HG03521 (cell line): ENCODE data around the gene CAPZA2.
A peak's percentile ranks its signal among the peaks of the same experiment; 100 is the strongest.
"Not testable (repeated sequence)": the region's sequence is repeated elsewhere in the genome, so short reads cannot be mapped to it uniquely, and the experiment has no call there.

ENCODE experiments used
- ATAC-seq: cut with Tn5 transposase; IDR thresholded peaks from one replicate; pipeline ENCODE4 v1.9.1; 2021; ENCODE audit warnings: mild to moderate bottlenecking, moderate library complexity; ENCODE audit not compliant: unreplicated experiment

Gene CAPZA2

DNA sequence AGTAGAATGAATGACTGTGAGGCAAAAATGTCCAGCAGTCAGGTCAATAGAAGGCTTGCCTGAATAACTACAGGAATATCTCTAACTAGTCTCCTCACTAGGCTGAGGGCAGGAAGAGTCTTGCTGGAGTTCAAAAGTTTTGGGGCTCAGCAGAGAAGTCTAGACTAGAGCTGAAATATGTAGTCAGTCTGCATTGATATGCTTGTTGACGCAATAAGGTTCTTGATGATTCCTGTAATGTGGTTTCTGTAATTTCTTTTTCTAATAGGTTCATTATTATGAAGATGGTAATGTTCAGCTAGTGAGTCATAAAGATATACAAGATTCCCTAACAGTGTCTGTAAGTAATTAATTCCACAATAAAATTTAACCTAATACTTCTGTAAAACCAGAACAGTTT is 49.4 kb downstream of the CAPZA2 start:
- no peak for ATAC-seq

DNA sequence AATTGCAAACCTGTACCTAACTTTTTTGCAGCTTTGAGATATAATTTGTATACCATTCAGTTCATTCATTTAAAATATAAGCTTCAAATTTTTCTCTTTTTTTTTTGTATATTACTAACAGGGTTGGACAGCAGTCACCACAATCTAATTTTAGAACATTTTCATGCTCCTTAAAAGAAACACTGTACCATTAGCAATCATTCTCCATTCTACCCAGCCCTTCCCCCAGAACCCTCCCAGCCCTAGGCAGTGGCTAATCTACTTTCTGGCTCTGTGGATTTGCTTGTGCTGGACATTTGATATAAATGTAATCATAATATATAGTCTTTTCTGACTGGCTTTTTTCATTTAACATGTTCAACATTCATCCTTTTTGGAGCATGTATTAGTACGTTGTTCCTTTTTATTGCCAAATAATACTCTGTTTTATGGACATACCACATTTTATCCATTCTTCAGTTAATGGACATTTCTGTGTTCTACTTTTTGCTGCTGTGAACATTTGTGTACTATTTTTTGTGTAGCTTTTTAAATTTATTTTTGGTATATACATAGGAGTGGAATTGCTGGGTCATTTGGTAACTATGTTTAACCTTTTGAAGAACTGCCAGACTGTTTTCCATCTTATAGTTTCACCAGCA is 50.0 kb downstream of the CAPZA2 start:
- ATAC-seq: no peak

DNA sequence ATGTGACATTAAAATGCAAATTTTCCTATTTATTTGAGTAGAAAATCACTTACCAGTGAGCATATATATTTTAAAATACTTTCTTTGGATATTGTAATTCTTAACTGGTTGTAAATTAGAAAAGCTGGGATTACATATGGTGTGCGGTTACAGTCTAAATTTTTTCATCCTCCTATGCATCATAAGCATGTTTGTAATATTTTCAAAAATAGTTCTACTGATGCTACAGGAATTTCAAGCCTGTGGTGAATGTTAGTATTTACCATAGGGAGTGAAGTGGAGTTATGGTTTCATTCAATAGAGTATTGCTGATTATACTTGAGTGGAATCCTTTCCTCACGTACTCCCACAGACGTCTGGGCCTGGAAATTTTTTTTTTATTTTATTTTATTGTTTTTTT is 56.3 kb downstream of the CAPZA2 start:
- ATAC-seq: no peak

DNA sequence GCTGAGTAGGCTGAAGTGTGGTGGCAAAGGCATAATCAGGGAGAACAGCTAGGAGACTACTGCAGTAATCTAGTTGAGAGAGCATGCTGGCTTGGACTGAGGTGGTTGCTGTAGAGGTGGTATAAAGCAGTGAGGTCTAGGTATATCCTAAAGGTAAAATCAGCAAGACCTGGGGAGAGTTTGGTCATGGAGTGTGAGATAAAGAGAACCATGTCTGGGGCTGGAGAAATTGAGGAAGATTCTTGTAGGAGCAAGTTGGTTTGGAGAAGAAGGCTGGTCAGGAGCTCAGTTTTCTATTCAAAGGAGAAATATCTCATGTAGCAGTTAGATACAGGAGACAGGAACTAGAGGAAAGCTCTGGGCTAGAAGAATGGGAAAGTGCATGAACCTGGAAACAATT is 58.0 kb downstream of the CAPZA2 start:
- no peak for ATAC-seq

DNA sequence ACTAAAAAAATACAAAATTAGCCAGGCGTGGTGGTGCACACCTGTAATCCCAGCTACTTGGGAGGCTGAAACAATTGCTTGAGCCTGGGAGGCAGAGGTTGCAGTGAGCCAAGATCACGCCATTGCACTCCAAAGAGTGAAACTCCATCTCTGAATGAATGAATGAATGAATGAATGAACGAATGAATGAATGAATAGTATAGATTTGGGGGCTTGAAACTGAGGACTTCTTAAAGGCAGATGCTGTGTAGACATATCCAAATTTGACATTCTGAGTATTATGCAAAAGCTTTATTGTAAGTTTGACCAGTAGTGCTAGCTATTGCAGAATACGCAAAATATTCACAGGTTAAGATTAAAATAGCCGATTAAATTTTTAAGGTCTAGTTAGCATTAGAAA is 60.2 kb downstream of the CAPZA2 start:
- no peak for ATAC-seq

DNA sequence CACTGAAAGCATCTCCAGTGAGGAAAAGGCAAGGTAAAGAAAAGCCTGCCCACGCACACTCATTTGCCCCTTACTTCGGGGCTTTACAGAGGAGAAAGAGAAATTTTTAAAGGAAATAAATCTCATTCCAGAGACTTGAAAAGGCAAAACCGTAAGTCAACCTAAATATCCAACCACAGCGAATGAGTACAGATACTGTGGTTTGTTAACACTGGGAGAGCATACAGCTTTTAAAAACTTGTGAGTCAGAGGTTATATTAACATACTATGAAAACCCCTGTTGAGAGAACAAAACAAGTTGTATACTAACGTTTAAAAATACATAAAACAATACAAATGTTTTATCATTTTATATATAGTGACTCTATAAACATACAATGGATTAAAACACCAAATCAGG is 62.4 kb downstream of the CAPZA2 start:
- no peak for ATAC-seq

DNA sequence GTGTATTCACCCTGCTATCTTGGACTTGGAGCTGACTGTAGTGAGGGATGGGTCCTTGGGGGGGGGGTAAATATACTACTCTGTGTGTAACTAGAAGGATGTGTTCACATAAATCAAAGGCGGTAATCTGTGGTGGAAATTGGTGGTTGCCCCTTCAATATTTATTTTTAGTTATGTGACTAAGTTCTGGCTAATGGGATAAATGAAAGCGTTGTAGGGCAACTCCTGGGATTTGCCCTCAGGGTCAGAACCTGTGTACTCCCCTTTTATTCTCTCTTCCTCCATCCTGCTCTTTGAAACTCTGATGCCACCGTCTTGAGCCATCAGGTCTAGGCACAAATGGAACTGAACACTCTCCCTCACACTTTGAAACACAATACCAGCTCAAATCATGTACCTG is 66.6 kb downstream of the CAPZA2 start:
- ATAC-seq: no peak

DNA sequence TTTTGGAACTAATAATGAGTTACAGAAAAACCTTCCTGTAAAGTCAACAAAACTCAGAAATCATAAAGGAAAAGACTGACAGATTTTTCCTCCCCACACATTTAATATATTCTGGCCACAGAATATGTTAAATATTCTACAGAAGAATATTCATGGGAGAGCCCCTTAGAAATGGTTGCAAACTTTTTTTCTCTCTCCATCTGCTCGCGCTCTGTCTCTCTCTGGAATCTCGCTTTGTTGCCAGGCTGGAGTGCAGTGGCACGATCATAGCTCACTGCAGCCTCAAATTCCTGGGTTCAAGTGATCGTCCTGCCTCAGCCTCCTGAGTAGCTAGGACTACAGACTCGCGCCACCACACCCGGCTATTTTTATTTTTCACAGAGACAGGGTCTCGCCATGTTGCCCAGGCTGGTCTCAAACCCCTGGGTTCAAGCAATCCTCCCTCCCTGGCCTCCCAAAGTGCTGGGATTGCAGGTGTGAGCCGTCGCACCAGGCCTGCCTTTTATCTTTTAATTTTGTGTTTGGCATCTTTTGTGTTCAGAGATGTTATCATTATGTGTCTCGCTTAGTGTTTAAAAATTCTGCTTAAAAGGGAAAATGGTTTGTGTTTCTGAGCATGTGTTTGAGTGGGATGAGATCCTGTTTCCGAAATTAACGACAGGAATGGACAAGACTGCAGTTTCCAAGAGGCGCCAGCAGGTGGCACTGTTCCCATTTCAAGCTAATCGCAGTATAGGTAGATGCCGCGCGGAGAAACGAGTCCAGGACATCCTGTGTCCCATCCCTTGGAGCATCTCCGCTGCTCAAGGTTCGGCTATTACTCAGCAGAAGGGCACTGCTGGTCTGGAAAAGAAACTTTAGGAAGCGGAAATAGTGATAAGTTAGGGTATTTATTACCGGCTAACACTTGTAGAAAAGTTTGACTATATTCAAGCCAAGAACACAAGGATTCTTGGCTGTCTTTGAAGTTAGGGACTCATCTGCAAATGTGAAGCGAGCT is 67.8 kb downstream of the CAPZA2 start:
- ATAC-seq: peak; percentile 75

DNA sequence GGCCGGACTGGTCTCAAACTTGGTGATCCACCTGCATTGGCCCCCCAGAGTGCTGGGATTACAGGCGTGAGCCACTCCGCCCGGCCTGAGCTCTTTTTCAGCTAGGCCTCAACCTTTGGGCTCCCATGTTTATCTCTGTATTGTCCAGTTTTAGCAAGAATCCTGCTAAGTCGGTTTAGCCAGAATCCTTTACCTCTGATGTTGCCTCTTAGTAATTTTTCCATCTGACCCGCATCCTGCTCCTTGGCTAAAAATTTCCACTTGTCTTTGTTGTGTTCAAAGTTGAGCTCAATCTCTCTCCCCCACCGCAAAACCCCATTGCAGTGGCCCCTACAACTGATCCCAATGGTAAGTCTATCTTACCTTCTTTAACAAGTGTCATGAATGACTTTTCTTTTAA is 70.2 kb downstream of the CAPZA2 start:
- no peak for ATAC-seq

DNA sequence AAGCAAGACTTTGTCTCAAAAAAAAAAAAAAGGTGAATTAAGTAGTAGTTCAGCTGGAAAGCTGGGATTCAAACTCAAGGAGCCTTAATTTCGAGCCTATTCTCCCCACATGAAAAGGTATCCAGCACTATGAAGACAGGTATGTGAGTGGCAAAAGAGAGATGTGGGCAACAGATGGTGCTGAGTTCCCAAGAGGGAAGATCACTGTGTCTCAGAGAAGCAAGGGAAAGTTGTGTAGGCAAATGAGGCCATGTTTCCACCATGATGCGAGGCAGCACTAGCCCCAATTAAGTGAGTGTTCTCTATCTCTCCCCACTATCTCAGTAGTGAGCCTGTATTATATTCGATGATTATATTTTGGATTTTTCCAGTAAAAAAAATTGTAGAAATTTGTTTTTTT is 71.1 kb downstream of the CAPZA2 start:
- no peak for ATAC-seq

DNA sequence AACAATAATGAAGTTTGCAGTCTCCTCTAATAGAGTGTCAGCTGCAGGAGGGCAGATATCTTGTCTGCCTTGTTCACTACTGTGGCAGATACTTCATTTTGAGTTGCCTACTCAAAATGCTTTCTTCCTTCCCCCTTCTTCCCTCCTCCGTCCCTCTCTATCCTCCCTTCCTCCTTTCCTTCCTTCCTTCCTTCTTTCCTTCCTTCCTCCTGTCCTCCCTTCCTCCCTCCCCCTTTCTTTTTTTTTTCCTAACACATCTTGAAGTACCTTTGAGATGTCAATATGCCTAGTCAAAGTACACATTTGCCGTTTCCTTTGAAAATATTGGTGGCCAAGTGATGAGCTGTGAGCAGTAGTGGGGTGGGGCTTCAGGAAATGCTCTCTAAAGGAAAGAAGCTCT is 72.2 kb downstream of the CAPZA2 start:
- ATAC-seq: no peak

DNA sequence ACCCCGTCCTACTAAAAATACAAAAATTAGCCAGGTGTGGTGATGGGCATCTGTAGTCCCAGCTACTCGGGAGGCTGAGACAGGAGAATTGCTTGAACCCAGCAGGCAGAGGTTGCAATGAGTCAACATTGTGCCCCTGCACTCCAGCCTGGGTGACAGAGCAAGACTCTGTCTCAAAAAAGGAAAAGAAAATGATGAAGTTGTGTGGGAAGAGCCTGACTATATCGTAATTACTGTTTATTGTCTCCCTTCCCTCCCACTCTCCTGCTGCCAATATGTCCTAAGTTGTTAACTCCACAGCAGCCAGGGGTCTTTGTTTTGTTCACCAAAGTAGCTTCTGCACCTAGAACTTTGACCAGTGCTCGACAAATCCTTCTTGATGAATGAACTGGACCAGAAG is 74.5 kb downstream of the CAPZA2 start:
- not testable (repeated sequence) for ATAC-seq

DNA sequence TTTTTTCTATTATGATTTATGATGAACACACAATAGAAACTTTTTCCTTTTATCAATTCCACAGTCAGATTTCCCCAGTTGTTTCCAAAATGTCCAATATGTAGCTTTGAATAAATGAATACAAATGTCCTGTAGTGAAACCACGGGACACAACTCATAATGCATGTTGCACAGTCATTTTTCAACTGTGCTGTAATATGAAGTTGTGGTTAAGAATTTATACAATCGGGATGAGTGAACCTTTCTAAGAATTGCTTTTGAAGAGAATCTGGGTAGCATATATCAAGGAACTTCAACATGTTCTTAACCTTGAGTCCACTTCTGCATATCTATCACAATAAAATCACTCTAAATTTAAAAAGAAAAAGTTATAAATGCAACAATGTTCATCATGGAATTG is 76.3 kb downstream of the CAPZA2 start:
- ATAC-seq: no peak

DNA sequence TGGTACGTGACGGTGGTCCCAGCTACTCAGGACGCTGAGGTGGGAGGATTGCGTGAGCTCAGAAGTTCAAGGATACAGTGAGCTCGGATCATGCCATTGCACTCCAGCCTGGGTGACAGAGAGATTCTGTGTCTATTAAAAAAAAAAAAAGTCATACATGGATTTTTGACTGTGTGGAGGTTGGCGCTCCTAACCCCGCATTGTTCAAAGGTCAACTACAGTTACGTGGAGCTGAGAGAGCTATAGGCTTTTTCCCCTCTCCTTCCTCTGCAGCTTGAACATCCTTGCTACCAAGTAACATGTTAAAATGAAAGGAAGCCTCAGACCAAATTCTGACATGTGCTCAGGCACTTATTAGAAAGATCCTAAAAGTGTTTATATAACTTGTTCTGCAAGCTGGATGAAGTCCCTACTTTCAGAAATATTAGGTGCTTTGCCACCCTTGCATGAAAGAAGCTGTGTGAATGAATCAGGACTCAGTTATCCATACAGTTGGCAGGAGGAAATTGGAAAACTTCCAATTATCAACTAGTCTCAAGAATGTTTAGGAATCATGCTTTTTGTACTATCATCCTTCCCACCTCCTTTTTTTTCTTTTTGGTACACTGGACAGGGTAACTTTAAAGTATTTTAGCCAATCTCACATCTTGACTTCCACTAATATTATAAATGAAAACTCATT is 78.4 kb downstream of the CAPZA2 start:
- no peak for ATAC-seq

DNA sequence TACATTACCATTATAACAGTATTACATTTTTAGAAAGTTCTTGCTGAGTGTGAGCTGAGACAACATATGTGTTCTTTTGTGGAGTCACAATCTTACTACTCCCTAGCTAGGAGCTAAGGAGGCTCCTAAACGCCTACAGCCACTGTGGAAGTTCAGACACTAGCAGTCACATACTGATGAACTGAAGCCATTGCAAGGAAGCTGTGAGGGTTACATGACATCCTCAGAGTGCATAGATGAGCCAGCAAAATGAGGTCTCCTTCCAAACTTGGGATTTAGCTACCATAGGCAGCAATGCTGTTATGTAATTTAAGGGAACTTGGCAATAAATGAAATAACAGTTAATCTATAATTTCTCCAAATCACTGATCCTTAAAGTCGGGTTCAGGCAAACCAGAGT is 80.1 kb downstream of the CAPZA2 start:
- ATAC-seq: no peak

DNA sequence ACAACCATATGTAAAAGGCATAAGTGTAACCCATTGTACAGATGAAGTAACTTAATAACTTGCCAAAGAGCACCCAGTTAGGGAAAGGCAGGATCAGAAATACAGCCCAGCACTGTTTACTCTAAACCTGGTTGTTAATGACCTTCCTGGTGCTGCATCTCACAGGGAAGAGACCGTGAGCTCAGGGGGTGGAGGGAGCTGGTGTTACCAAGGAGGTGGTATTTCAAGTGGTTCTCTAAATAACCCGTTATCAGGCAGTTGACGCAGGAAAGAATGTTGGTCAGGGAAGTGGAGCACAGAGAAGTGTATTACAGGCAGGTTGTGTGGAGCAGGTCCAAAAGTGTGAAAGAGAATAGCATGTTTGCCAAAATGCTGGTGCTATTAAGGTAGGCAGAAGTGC is 86.5 kb downstream of the CAPZA2 start:
- no peak for ATAC-seq

DNA sequence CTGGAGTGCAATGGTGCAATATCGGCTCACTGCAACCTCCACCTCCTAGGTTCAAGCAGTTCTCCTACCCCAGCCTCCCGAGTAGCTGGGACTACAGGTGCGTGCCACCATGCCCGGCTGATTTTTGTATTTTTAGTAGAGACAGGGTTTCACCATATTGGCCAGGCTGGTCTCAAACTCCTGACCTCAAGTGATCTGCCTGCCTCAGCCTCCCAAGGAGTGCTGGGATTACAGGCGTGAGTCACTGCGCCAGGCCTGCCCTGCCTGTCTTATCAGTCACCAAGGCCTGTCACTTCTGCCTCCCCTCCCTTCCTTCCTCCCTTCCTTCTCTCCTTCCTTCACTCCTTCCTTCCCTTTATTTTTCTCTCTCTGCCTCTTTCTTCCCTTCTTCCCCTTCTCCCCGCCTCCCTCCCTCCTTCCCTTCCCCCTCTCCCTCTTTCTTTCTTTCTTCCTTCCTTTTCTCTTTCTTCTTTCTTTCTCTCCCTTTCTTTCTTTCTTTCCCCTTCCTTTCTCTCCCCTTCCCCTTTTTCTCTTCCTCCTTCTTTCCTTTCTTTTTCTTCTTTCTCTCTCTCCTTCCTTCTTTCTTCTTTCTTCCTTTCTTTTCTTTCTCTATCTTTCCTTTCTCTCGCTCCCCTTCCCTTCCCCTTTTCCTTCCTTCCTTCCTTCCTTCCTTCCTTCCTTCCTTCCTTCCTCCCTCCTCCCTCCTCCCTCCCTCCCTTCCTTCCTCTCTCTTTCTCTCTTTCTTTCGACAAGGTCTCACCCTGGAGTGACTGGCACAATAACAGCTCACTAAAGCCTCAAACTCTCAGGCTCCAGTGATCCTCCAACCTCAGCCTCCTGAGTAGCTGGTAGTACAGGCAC is 87.8 kb downstream of the CAPZA2 start:
- ATAC-seq: no peak

DNA sequence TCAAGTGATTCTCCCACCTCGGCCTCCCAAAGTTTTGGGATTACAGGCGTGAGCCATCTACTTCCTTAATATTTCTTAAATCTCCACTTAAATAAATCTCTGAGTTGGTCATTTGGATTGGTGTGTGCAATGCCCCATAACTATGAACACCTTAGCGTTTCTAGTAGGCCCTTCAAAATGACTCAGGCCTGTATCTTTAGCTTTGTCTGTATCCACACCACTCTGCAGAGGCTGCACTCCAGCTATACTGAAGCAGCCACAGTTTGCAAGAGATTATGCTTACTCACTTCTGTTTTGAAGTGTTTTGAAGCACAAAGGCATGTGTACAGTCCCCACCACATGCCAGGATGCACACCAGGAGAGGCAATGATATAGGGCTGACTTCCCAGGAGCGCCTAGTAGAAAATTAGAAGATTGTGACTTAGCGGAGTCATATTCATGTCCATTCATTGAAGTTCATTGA is 88.5 kb downstream of the CAPZA2 start:
- ATAC-seq: no peak

DNA sequence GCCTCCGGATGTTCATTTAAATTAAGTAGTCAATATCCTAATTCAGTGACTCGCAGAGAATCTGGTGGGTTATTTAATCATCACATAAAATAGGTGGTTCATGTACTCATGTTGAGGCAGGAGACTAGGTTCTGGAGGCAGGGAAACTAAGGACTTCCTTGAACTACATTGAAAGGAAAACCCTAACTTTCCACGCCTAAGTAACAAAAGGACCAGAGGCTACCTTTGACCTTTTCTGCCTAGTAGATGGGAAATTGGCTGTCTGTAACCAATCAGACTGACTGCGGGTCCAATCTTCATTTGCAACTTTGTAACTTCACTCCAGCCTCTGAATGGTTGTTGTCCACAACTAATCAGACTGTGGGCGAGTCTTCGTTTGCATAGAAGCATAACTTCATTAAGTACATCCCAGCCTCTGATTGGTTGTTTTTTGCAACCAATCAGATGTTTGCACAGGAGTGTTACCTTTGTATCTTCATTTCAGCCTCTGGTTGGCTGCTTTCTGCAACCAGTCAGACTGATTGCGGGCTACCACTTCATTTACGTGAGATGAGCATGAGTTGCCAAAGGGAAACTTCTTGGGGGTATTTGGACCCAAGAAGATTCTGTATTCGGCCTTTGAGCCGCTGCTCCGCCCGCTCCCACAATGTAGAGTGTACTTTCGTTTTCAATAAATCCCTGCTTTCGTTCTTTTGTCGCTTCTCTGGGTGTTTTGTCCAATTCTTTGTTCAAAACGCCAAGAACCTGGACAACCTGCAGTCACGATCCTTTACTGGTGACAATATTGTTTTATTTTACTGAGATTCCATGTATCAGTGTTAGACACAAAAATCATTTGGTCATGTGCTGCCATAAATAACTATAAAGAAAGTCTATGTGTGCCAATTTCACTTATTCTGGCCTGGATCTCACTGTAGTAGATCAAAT is 89.2 kb downstream of the CAPZA2 start:
- no peak for ATAC-seq
